GM23338 (cell line): ENCODE data around the gene IGFL3. TPM values are rescaled to one million over a fixed set of nuclear protein-coding genes. Genes with fewer than 3 reads are reported as not detected.
A peak's percentile ranks its signal among the peaks of the same experiment; 100 is the strongest.

Experiments
- ATAC-seq: fragments of 200-7000 bp; cut with Tn5 transposase; 3 replicates; pipeline ENCODE4 v1.9.1; 2020
- DNase-seq: peaks from one replicate; pipeline ENCODE4 v3.0.0-alpha.2; 2015; ENCODE audit warnings: low spot score
- H2AFZ ChIP-seq: fragments of 200-600 bp; sonication (generic); 2 replicates; pipeline ENCODE4 v1.8.0; 2016; ENCODE audit warnings: antibody characterized with exemption, mild to moderate bottlenecking, moderate library complexity
- H3F3A ChIP-seq: fragments of 200-600 bp; sonication (generic); replicated peaks from 2 replicates; pipeline ENCODE4 v1.8.0; 2017; ENCODE audit warnings: antibody characterized with exemption, mixed run types, low read depth
- H3K27ac ChIP-seq: fragments of 200-600 bp; sonication (generic); 2 replicates; pipeline ENCODE4 v1.6.1; 2016; ENCODE audit warnings: low read depth
- H3K27me3 ChIP-seq: fragments of 200-600 bp; sonication (generic); 2 replicates; pipeline ENCODE4 v1.8.0; 2016; ENCODE audit warnings: mild to moderate bottlenecking, mixed run types, moderate library complexity; ENCODE audit not compliant: insufficient read depth
- H3K36me3 ChIP-seq: fragments of 200-600 bp; sonication (generic); 2 replicates; pipeline ENCODE4 v1.8.0; 2016; ENCODE audit warnings: mild to moderate bottlenecking; ENCODE audit not compliant: insufficient read depth
- H3K4me1 ChIP-seq: fragments of 200-600 bp; sonication (generic); 2 replicates; pipeline ENCODE4 v1.8.0; 2016; ENCODE audit warnings: mild to moderate bottlenecking, moderate library complexity; ENCODE audit not compliant: insufficient read depth
- H3K4me2 ChIP-seq: fragments of 200-600 bp; sonication (generic); 2 replicates; pipeline ENCODE4 v1.7.1; 2017; ENCODE audit warnings: mixed run types
- H3K4me3 ChIP-seq: fragments of 200-600 bp; sonication (generic); 2 replicates; pipeline ENCODE4 v1.6.1; 2016; ENCODE audit warnings: mixed run types
- H3K79me2 ChIP-seq: fragments of 200-600 bp; sonication (generic); replicated peaks from 2 replicates; pipeline ENCODE4 v1.8.0; 2017; ENCODE audit warnings: mild to moderate bottlenecking; ENCODE audit not compliant: insufficient read depth
- H3K9me2 ChIP-seq: fragments of 200-600 bp; sonication (generic); 2 replicates; pipeline ENCODE4 v1.8.0; 2017; ENCODE audit not compliant: insufficient read depth
- H4K20me1 ChIP-seq: fragments of 200-600 bp; sonication (generic); replicated peaks from 2 replicates; pipeline ENCODE4 v1.8.0; 2017; ENCODE audit warnings: mild to moderate bottlenecking; ENCODE audit not compliant: insufficient read depth
- H3K27ac Mint-ChIP-seq: 2 replicates; pipeline ENCODE4 v1.8.0; 2020; ENCODE audit warnings: inconsistent platforms, mild to moderate bottlenecking, moderate library complexity, mixed read lengths
- H3K27me3 Mint-ChIP-seq: 3 replicates; pipeline ENCODE4 v1.8.0; 2022; ENCODE audit warnings: low read depth, mild to moderate bottlenecking, moderate library complexity, mixed read lengths, inconsistent platforms; ENCODE audit not compliant: insufficient read depth, poor library complexity
- H3K36me3 Mint-ChIP-seq: 3 replicates; pipeline ENCODE4 v1.8.0; 2021; ENCODE audit warnings: low read depth, mild to moderate bottlenecking, inconsistent platforms, moderate library complexity, mixed read lengths
- H3K4me1 Mint-ChIP-seq: 3 replicates; pipeline ENCODE4 v1.8.0; 2020; ENCODE audit warnings: mild to moderate bottlenecking, inconsistent platforms, mixed read lengths
- H3K4me3 Mint-ChIP-seq: 3 replicates; pipeline ENCODE4 v1.8.0; 2021; ENCODE audit warnings: moderate library complexity, mild to moderate bottlenecking, inconsistent platforms, mixed read lengths
- H3K9me3 Mint-ChIP-seq: 3 replicates; pipeline ENCODE4 v1.8.0; 2020; ENCODE audit warnings: moderate library complexity, mild to moderate bottlenecking, inconsistent platforms, mixed read lengths
- EZH2phosphoT487 ChIP-seq: fragments of 200-600 bp; sonication (generic); IDR thresholded peaks from one replicate; pipeline ENCODE4 v1.8.1; 2018; ENCODE audit warnings: antibody characterized with exemption; ENCODE audit not compliant: unreplicated experiment
- JUNB ChIP-seq: IDR thresholded peaks from one replicate; pipeline ENCODE4 v1.6.1; 2016; ENCODE audit warnings: antibody characterized with exemption; ENCODE audit not compliant: unreplicated experiment
- NANOG ChIP-seq: IDR thresholded peaks from 2 replicates; pipeline ENCODE4 v1.6.1; 2016; ENCODE audit warnings: antibody characterized with exemption, borderline replicate concordance
- POLR2AphosphoS5 ChIP-seq: IDR thresholded peaks from 2 replicates; pipeline ENCODE4 v1.6.1; 2016; ENCODE audit warnings: antibody characterized with exemption, low read depth
- long read RNA-seq: library from polyadenylated mRNA; unstranded; transcript quantifications from one replicate; pipeline ENCODE4 v2.0.0, GENCODE V29; 2020; ENCODE audit not compliant: unreplicated experiment
- polyA plus RNA-seq: library from polyadenylated mRNA; unstranded; fragments of >200 nt; fragmentation: Nextera tagmentation; extraction: Ambion mirVana; gene quantifications from 2 replicates; pipeline ENCODE4 v1.2.1, GENCODE V29; 2016
- total RNA-seq: library from RNA; depleted of rRNA; stranded (reverse); fragments of >200 nt; shearing (Covaris generic); gene quantifications from 2 replicates; pipeline ENCODE4 v1.2.3, GENCODE V29; 2014; rRNA removed
- TF ChIP-seq, protein P1 (sequence below): IDR thresholded peaks from one replicate; pipeline ENCODE4 v1.6.1; 2018; ENCODE audit warnings: antibody characterized with exemption; ENCODE audit not compliant: unreplicated experiment
- TF ChIP-seq, protein P2 (sequence below), 2 experiments: fragments of 200-600 bp in 1 of 2; sonication (generic) in 1 of 2; conservative IDR thresholded peaks; 2 replicates each; pipeline versions ENCODE4 v1.5.1 to v1.6.1; 2016 to 2017; ENCODE audit warnings: antibody characterized with exemption in 2 of 2, low read depth in 2 of 2, mild to moderate bottlenecking in 2 of 2, moderate library complexity in 1 of 2

Gene IGFL3
- total RNA-seq: not detected in 2 replicates
- polyA plus RNA-seq: not detected in 2 replicates
- long read RNA-seq: 0 reads

DNA sequence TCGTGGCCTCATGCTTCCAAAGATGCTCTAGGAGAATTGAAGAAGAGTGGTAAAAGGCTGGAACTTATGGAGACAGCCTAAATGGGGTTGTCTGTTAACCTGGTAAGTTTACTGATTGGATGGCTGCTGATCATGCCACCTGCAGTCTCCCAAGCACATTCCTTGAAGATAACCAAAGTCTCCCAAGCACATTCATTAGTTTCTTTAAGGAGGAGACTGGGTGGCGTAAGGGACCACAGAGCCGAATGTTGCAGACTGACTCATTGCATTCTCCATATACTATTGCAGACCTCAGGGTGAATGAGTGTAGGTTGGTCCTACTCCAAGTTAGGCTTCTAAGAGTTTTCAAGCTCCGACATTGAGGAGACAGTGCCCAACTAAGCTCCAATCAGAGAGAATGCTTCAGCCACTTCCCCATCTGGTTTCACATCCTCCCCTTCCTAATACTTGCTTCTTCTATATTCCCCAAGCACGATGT lies at the start of gene IGFL3:
Gene IGFL3, minus strand, starts transcription at position 51 of the 478 bp plus-strand sequence. Its CDS starts 39 bp downstream, at position 12.
- H3K79me2 ChIP-seq: no peaks in the 10 kb centered on the region
- no peak within 1 kb of the TSS for H2AFZ ChIP-seq
- Mint-ChIP-seq H3K27ac (no peak within 1 kb of the TSS), H3K9me3 (peaks cover 4% of the 10 kb centered on the region; the same call in 2 of the 3 replicates), H3K27me3 (peaks cover 4% of the 10 kb centered on the region), H3K4me1 (peaks cover 9% of the 10 kb centered on the region; the same call in 2 of the 3 replicates), H3K4me3 (no peak within 1 kb of the TSS), H3K36me3 (0 out of 3 replicates have a peak, but pooled peaks cover 3% of the 10 kb centered on the region)
- no peak for TF ChIP-seq NANOG
- no peak for TF ChIP-seq POLR2AphosphoS5
- TF ChIP-seq EZH2phosphoT487: no peak
- TF ChIP-seq JUNB: no peak
- TF ChIP-seq, protein P1, sequence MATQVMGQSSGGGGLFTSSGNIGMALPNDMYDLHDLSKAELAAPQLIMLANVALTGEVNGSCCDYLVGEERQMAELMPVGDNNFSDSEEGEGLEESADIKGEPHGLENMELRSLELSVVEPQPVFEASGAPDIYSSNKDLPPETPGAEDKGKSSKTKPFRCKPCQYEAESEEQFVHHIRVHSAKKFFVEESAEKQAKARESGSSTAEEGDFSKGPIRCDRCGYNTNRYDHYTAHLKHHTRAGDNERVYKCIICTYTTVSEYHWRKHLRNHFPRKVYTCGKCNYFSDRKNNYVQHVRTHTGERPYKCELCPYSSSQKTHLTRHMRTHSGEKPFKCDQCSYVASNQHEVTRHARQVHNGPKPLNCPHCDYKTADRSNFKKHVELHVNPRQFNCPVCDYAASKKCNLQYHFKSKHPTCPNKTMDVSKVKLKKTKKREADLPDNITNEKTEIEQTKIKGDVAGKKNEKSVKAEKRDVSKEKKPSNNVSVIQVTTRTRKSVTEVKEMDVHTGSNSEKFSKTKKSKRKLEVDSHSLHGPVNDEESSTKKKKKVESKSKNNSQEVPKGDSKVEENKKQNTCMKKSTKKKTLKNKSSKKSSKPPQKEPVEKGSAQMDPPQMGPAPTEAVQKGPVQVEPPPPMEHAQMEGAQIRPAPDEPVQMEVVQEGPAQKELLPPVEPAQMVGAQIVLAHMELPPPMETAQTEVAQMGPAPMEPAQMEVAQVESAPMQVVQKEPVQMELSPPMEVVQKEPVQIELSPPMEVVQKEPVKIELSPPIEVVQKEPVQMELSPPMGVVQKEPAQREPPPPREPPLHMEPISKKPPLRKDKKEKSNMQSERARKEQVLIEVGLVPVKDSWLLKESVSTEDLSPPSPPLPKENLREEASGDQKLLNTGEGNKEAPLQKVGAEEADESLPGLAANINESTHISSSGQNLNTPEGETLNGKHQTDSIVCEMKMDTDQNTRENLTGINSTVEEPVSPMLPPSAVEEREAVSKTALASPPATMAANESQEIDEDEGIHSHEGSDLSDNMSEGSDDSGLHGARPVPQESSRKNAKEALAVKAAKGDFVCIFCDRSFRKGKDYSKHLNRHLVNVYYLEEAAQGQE: no peak
- no peaks in the 10 kb centered on the region for H3F3A ChIP-seq
- ATAC-seq (no peak), DNase-seq (no peak)
- no peaks in the 10 kb centered on the region for H3K9me2 ChIP-seq
- no peak within 1 kb of the TSS for H3K27ac ChIP-seq
- no peak within 1 kb of the TSS for H3K4me2 ChIP-seq
- H4K20me1 ChIP-seq: no peaks in the 10 kb centered on the region
- H3K27me3 ChIP-seq: no peaks in the 10 kb centered on the region
- 0 out of 2 replicates have a peak, but pooled peaks cover 3% of the 10 kb centered on the region for H3K4me1 ChIP-seq
- H3K36me3 ChIP-seq: no peaks in the 10 kb centered on the region
- no peak within 1 kb of the TSS for H3K4me3 ChIP-seq

DNA sequence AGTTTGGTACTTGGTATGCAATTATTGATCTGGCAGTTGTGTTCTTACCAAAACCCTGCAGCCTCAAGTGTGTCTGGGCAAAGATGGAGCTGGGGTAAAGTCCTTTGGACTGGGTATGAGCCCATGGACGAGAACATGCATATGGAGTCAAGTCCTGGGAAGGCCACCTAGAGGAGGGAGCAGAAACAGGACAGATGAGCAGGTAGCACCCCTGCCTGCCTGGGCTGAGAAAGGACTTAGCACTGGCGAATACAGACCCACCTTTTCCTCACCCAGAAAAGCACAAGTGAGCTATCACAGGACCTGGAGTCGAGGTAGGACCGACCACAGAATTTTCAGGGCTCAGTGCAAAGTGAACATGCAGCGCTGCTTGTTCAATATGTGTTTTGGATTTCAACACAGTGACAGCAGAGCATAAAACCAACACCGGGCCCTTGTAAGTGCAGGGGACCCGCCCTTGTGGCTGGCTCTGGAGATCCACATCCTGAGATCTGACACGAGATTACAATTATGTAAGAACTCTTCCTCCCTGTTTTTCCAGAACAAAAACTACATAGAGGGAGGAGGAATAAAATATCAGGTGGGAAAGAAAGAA lies 49.5 kb upstream of the IGFL3 start:
- H3K9me3 Mint-ChIP-seq: peaks cover 30% of the 10 kb centered on the region
- peak; percentile 58 for ATAC-seq
- no peaks in the 10 kb centered on the region for H4K20me1 ChIP-seq
- no peaks in the 10 kb centered on the region for H3K27me3 ChIP-seq
- no peaks in the 10 kb centered on the region for H3K4me1 ChIP-seq
- H3K4me3 ChIP-seq: no peak overlapping the region
- H3K9me2 ChIP-seq: peaks cover 6% of the 10 kb centered on the region; the same call in 1 of the 2 replicates
- H3K4me3 Mint-ChIP-seq: no peak overlapping the region
- no peak overlapping the region for H3K27ac Mint-ChIP-seq
- no peak overlapping the region for H3K4me2 ChIP-seq
- H3F3A ChIP-seq: no peaks in the 10 kb centered on the region
- H3K36me3 ChIP-seq: no peaks in the 10 kb centered on the region
- H3K27ac ChIP-seq: no peak overlapping the region
- TF ChIP-seq, protein P2, sequence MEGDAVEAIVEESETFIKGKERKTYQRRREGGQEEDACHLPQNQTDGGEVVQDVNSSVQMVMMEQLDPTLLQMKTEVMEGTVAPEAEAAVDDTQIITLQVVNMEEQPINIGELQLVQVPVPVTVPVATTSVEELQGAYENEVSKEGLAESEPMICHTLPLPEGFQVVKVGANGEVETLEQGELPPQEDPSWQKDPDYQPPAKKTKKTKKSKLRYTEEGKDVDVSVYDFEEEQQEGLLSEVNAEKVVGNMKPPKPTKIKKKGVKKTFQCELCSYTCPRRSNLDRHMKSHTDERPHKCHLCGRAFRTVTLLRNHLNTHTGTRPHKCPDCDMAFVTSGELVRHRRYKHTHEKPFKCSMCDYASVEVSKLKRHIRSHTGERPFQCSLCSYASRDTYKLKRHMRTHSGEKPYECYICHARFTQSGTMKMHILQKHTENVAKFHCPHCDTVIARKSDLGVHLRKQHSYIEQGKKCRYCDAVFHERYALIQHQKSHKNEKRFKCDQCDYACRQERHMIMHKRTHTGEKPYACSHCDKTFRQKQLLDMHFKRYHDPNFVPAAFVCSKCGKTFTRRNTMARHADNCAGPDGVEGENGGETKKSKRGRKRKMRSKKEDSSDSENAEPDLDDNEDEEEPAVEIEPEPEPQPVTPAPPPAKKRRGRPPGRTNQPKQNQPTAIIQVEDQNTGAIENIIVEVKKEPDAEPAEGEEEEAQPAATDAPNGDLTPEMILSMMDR (conservative IDR thresholded peaks at IDR 0.05; ENCODE audit: low read depth in 2 of 2): peak in 1 of 2 experiments; percentile 30; a peak in 2 of 4 replicates
- TF ChIP-seq NANOG: no peak
- H3K4me1 Mint-ChIP-seq: no peaks in the 10 kb centered on the region
- no peaks in the 10 kb centered on the region for H3K27me3 Mint-ChIP-seq
- H3K36me3 Mint-ChIP-seq: peaks cover 13% of the 10 kb centered on the region
- no peak overlapping the region for H2AFZ ChIP-seq
- DNase-seq: peak; percentile 26
- no peaks in the 10 kb centered on the region for H3K79me2 ChIP-seq
